Ammon's horn (tissue), 1 donor: ENCODE results near the gene SLC25A43.
"Not testable (repeated sequence)": the region's sequence is repeated elsewhere in the genome, so short reads cannot be mapped to it uniquely, and the experiment has no call there.

Source experiments
- DNase-seq: peaks from one replicate; pipeline ENCODE4 v3.0.0-alpha.2; 2016; ENCODE audit warnings: low spot score

SLC25A43 gene

GRCh38 chrX:119398974-119399771 is at the start of gene SLC25A43:
Gene SLC25A43 (plus strand): TSS chrX:119399336. CDS start chrX:119399404, 68 bp downstream.
- peak; percentile 6 for DNase-seq

- DNase-seq: no peak
These were observed 39.3 kb upstream of the SLC25A43 start for GRCh38 chrX:119359618-119360382.

DNA sequence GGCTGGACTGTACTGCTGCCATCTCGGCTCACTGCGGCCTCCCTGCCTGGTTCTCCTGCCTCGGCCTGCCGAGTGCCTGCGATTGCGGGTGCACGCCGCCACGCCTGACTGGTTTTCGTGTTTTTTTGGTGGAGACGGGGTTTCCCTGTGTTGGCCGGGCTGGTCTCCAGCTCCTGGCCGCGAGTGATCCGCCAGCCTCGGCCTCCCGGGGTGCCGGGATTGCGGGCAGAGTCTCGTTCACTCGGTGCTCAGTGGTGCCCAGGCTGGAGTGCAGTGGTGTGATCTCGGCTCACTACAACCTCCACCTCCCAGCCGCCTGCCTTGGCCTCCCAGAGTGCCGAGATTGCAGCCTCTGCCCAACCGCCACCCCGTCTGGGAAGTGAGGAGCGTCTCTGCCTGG is 37.7 kb upstream of the SLC25A43 start:
- DNase-seq: not testable (repeated sequence)

DNA sequence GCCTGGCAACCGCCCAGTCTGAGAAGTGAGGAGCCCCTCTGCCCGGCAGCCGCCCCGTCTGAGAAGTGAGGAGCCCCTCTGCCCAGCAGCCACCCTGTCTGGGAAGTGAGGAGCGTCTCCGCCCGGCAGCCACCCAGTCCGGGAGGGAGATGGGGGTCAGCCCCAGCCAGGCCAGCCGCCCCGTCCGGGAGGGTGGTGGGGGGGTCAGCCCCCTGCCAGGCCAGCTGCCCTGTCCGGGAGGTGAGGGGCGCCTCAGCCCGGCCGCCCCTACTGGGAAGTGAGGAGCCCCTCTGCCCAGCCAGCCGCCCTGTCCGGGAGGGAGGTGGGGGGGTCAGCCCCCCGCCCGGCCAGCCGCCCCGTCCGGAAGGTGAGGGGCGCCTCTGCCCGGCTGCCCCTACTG is 37.1 kb upstream of the SLC25A43 start:
- DNase-seq: not testable (repeated sequence)

- no peak for DNase-seq
These were observed 35.7 kb upstream of the SLC25A43 start for GRCh38 chrX:119363391-119363790.

DNA sequence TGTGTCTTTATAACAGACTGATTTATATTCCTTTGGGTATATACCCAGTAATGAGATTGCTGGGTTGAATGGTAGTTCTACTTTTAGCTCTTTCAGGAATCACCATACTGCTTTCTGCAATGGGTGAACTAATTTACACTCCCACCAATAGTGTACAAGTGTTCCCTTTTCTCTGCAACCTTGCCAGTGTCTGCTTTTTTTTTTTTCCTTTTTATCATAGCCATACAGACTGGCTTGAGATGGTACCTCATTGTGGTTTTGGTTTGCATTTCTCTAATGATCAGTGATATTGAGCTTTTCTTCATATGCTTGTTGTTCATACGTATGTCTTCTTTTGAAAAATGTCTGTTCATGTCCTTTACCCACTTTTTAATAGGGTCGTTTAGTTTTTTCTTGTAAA is 27.3 kb upstream of the SLC25A43 start:
- DNase-seq: not testable (repeated sequence)

GRCh38 chrX:119374736-119375135 is 24.4 kb upstream of the SLC25A43 start:
- DNase-seq: no peak

- no peak for DNase-seq
These were observed 23.6 kb upstream of the SLC25A43 start for GRCh38 chrX:119375561-119375960.

- DNase-seq: no peak
These were observed 22.8 kb upstream of the SLC25A43 start for GRCh38 chrX:119376312-119376711.

GRCh38 chrX:119381349-119381944 is 17.7 kb upstream of the SLC25A43 start:
- no peak for DNase-seq

DNA sequence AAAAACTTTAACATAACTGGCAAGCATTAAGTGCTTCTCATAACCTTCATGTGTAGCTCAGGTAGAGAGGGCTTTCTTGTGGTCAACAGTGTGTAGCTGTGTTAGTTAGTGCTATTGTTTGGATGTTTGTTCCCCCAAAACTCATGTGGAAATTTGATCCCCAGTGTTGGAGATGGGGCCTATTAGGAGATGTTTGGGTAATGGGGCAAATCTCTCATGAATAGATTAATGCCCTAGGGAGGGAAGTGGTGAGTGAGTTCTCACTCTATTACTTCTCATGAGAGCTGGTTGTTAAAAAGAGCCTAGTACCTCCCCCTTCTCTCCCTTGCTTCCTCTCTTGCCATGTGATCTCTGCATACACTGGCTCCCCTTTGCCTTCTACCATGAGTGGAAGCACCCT is 16.5 kb upstream of the SLC25A43 start:
- DNase-seq: no peak

DNA sequence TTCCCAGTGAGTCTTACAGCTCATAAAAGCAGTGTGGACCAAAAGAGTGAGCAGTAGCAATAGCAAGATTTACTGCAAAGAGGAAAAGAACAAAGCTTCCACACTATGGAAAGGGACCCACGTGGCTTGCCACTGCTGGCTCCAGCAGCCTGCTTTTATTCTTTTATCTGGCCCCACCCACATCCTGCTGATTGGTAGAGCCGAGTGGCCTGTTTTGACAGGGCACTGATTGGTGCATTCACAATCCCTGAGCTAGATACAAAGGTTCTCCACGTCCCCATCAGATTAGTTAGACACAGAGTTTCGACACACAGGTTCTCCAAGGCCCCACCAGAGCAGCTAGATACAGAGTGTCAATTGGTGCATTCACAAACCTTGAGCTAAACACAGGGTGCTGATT is 12.5 kb upstream of the SLC25A43 start:
- DNase-seq: not testable (repeated sequence)

DNA sequence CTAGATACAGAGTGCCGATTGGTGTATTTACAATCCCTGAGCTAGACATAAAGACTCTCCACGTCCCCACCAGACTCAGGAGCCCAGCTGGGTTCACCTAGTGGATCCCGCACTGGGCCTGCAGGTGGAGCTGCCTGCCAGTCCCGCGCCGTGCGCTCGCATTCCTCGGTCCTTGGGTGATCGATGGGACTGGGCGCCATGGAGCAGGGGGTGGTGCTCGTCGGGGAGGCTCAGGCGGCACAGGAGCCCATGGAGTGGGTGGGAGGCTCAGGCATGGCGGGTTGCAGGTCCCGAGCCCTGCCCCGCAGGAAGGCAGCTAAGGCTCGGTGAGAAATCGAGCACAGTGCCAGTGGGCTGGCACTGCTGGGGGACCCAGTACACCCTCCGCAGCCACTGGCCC is 11.7 kb upstream of the SLC25A43 start:
- not testable (repeated sequence) for DNase-seq

DNA sequence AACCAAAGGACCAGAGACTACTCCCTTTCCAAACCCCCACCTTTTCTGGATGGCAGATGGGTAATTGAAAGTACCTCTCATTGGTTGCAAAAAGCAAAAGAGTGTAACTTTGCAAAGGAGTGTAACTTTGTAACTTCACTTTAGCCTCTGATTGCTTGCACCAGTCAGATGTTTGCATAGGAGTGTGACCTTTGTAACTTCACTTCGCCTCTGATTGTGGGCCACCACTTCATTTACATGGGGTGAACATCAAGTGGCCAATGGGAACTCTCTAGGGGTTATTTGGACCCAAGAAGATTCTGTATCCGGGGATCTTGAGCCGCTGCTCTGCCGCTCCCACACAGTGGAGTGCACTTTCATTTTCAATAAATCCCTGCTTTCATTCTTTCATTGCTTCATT is 9.9 kb upstream of the SLC25A43 start:
- no peak for DNase-seq

GRCh38 chrX:119389871-119390501 is 9.2 kb upstream of the SLC25A43 start:
- no peak for DNase-seq

DNA sequence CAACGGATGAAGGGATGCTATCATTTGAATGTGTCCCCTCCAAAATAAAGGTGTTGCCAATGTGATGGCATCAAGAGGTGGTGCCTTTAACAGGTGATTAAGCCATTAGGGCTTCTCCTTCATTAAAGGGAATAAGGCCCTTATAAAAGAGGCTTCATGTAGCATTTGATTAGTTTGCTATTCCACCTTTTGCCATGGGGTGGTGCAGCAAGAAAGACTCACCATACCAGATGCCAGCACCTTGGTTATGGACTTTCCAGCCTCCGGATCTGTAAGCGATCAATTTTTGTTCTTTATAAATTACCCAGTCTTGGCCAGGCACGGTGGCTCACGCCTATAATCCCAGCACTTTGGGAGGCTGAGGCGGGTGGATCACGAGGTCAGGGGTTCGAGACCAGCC is 7.9 kb upstream of the SLC25A43 start:
- DNase-seq: no peak

- no peak for DNase-seq
These were observed 6.0 kb upstream of the SLC25A43 start for GRCh38 chrX:119393144-119393543.

DNA sequence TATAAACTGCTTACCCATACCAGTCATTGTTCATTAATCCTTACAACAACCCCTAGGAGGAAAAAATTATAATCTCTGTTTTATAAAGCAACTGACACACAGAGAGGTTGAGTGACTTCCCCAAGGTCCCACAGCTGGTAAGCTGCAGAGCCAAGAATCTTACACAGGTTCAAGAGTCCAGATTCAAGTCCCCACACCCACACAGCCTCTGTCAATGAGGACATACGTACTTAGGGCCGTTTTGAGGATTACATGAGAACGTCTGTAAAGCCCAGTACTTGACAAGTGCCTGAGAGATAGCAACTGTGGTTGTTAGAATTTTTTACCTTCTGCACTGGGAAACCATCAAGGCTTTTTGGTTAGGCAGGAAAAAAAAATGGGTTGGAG is 556 bp upstream of the SLC25A43 start:
- DNase-seq: no peak

DNA sequence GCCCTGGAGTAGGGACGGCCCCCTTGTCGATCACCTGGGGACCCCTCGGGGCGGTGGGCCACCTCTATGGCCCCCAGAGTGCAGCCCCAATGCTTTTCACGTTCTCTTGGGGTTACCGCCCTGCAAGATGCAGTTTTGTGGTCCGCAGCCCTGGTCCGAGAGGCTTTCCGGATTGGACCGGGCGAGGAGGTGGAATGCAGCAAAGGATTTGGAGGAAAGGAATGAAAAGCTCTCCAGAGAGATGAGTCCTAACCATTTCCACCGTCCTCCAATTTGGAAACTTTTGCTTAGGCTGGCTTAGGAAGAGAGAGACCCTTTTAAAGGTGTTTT is 601 bp downstream of the SLC25A43 start:
- DNase-seq: no peak

DNA sequence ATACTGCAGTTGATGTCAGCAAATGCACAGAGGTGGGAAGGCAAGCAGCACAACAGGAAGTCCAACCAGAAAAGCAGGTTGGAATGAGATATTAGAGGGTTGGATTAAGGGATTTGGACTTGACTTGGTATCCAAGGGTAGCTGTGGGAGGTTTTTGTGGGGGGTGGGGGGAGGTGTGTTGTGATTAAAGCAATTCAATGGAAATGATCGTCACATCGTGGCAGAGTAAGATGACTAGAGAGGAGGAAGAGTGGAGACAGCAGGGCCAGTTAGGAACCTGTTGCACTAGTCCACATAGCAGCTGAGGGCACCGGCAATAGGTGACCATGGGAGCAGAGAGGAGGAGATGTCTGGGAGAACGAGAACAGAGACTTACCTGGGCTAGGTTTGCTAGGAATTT is 2.4 kb downstream of the SLC25A43 start:
- no peak for DNase-seq

DNA sequence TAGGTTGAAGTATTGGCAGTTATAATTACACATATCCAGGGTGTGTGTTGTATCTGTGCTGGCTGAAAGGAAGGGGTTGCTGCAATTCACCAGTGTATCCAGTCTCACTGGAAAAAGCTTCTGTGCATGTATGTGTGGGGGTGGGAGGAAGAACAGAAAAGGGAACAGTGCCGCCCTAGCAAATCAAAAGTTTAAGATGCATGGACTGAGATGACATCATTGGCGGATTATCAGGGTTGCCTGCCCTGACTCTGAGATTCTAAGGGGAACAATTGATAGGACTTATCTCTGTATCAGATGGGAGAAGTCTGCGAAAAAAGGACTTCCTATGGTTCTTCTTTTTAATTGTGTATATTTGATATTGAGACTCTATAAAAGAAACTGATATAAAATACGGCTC is 3.5 kb downstream of the SLC25A43 start:
- peak; percentile 6 for DNase-seq

GRCh38 chrX:119406776-119407175 is 7.6 kb downstream of the SLC25A43 start:
- DNase-seq: no peak

DNA sequence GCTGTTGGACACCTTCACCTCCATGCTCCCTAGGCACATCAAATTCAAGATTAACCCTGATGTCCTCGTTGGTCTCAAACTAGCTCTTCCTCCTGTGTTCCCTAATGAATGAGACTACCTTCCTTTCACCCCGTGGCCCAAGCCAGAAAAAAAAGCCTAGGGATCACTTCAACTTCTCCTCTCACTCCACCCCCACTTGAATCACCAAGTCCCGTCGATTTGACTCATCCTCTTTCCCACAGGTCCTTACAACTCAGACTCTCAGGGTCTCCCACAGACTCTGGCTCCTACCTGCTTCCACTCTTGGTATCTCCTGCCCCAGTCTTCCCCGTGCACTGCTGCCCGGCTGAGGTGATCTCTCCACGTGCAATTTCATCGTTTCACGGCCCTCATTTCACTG is 8.5 kb downstream of the SLC25A43 start:
- no peak for DNase-seq
